Fibroblast of upper back skin (primary cell): Measurements from ENCODE around the gene FAR2.
"Not testable (repeated sequence)": the region's sequence is repeated elsewhere in the genome, so short reads cannot be mapped to it uniquely, and the experiment has no call there.

ENCODE experiments used
- DNase-seq: peaks from one replicate; pipeline ENCODE4 v3.0.0-alpha.2; 2013

FAR2 gene

GRCh38 chr12:29343022-29343799 lies 194.1 kb downstream of the FAR2 start:
- DNase-seq: no peak

GRCh38 chr12:29346769-29347421 lies 197.8 kb downstream of the FAR2 start:
- DNase-seq: no peak

- DNase-seq: peak; percentile 44
These were observed 201.0 kb downstream of the FAR2 start for GRCh38 chr12:29350080-29350479.

GRCh38 chr12:29354954-29355353 lies 205.9 kb downstream of the FAR2 start:
- DNase-seq: no peak

- no peak for DNase-seq
These were observed 216.0 kb downstream of the FAR2 start for GRCh38 chr12:29365091-29365490.

- DNase-seq: no peak
These were observed 224.9 kb downstream of the FAR2 start for GRCh38 chr12:29374012-29374411.

- no peak for DNase-seq
These were observed 225.8 kb downstream of the FAR2 start for GRCh38 chr12:29374913-29375312.

- no peak for DNase-seq
These were observed 227.0 kb downstream of the FAR2 start for GRCh38 chr12:29376118-29376517.

- peak; percentile 99 for DNase-seq
These were observed 231.8 kb downstream of the FAR2 start, which contains the start of gene ERGIC2 for GRCh38 chr12:29380536-29381523. TSS of gene ERGIC2 (minus strand) at chr12:29381172. CDS start at chr12:29371633, 9,539 bp downstream.

GRCh38 chr12:29382251-29382650 lies 233.2 kb downstream of the FAR2 start:
- no peak for DNase-seq

GRCh38 chr12:29385194-29385593 lies 236.1 kb downstream of the FAR2 start:
- DNase-seq: not testable (repeated sequence)
